ENCODE data around the gene C10orf62. TPM values are rescaled to one million over a fixed set of nuclear protein-coding genes. Genes with fewer than 3 reads are reported as not detected.
A peak's percentile ranks its signal among the peaks of the same experiment; 100 is the strongest.

Gene C10orf62
- total RNA-seq, 1 donor from 2014 or later: 0.34 TPM

DNA sequence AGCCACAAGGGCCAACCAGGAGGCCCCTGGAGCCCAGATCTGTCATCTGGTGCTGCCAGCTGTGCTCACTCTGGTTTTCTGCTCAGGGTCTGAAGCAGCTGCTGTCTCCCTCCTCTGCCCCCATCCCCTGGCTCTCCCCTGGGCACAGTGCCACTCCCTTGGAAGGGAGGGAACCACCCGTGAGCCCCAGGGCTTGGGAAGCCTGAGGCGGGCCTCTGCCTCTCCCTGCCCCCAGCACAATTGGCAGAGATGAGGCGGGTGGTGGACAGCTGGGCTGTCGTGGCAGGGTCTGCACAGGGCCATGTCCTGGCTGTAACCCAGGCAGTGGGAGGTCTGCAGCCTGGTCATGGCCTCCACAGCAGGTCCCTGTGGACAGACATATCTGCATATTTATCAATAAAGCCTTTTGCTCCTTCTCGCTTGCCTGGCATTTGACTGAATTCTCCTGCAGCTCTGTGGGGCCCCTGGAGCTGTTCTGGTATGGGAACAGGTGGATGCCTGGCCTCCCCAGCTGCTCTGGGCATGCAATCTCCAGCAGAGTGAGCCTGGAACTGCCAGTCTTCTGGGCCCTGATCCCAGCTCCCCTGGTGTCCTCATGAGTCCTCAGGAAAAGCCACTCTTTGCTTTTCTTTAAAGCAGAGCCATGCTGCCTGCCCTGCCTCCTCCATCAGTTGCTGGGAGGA is 18.6 kb upstream of the C10orf62 start:
- no peaks in the 10 kb centered on the region for H3K9me3 Mint-ChIP-seq
- TF ChIP-seq, protein P1, sequence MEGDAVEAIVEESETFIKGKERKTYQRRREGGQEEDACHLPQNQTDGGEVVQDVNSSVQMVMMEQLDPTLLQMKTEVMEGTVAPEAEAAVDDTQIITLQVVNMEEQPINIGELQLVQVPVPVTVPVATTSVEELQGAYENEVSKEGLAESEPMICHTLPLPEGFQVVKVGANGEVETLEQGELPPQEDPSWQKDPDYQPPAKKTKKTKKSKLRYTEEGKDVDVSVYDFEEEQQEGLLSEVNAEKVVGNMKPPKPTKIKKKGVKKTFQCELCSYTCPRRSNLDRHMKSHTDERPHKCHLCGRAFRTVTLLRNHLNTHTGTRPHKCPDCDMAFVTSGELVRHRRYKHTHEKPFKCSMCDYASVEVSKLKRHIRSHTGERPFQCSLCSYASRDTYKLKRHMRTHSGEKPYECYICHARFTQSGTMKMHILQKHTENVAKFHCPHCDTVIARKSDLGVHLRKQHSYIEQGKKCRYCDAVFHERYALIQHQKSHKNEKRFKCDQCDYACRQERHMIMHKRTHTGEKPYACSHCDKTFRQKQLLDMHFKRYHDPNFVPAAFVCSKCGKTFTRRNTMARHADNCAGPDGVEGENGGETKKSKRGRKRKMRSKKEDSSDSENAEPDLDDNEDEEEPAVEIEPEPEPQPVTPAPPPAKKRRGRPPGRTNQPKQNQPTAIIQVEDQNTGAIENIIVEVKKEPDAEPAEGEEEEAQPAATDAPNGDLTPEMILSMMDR (conservative IDR thresholded peaks at IDR 0.05): no peak
- no peaks in the 10 kb centered on the region for H3K36me3 Mint-ChIP-seq
- H3K27me3 Mint-ChIP-seq: no peaks in the 10 kb centered on the region
- no peak for DNase-seq (ENCODE audit: extremely low spot score, unreplicated experiment)
- peak overlapping the region; percentile 87 for H3K27ac Mint-ChIP-seq
- no peaks in the 10 kb centered on the region for H3K4me1 Mint-ChIP-seq (ENCODE audit: unreplicated experiment)
- H3K4me3 Mint-ChIP-seq: no peak overlapping the region

DNA sequence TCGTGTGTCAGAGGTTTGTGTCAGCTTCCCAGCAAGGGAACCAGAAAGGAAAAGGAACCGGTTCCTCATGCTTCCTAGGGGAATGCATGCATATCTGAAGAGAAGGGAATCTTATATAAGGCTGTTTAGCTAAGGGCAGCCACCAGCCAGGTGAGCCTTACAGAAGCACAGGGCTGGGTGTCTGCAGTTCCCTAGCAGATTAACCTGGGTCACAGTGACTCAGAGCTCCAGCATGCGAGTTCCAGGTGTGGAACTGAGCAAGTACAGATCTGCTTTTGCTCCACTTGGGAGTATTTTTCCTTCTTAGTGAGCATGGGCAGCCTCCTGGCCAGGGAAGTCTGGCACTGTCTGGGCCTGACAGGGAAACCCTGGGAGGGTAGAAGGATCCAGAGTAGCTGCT is 17.9 kb upstream of the C10orf62 start:
- TF ChIP-seq, protein P1 (conservative IDR thresholded peaks at IDR 0.05): no peak
- Mint-ChIP-seq H3K36me3 (no peaks in the 10 kb centered on the region), H3K4me3 (no peak overlapping the region), H3K9me3 (no peaks in the 10 kb centered on the region), H3K27ac (peak overlapping the region; percentile 87), H3K4me1 (ENCODE audit: unreplicated experiment) (no peaks in the 10 kb centered on the region), H3K27me3 (no peaks in the 10 kb centered on the region)
- DNase-seq (ENCODE audit: extremely low spot score, unreplicated experiment): no peak

DNA sequence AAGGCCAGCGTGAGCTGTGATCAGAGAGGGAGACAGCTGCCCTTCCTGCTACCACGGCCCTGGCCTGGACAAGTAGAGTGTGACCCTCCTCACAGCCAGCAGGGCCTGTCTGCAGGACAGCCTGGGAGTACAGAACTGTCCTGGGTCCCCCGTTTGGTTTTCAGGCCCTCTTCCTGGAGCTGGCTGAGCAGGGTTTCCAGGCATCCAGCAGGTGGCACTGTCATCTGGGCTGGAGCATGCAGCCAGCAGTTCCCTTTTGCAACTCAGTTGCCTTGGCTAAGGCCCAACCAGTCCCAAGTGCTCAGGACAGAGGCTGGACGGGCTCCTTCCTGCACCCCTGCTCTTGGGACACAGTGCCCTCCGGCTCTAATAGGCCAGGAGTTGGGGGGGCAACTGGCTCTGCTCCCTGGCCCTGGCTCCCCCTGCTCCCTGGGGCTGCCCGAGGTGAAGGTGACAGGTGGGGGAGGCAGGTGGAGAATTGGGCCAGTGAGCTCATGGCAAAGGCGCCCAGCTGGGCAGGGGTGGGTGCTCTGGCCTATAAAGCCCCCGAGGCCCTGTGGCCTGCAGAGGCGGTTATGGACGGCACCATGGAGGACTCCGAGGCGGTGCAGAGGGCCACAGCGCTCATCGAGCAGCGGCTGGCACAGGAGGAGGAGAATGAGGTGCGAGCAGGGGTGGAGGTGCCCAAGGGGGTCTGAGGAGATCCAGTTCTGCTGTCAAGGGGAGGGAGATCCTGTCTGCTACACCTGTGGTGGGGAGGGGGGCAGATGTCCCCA is 17.1 kb upstream of the C10orf62 start, which contains the start of gene ANKRD2:
TSS of gene ANKRD2 (plus strand) at position 566 of the 776 bp plus-strand sequence. CDS start at position 576, 10 bp downstream.
- Mint-ChIP-seq H3K27ac (peak within 1 kb of the TSS; percentile 87), H3K9me3 (no peaks in the 10 kb centered on the region), H3K36me3 (no peaks in the 10 kb centered on the region), H3K4me1 (ENCODE audit: unreplicated experiment) (no peaks in the 10 kb centered on the region), H3K4me3 (no peak within 1 kb of the TSS), H3K27me3 (no peaks in the 10 kb centered on the region)
- TF ChIP-seq, protein P1 (conservative IDR thresholded peaks at IDR 0.05): peak; percentile 83
- no peak for DNase-seq (ENCODE audit: extremely low spot score, unreplicated experiment)

DNA sequence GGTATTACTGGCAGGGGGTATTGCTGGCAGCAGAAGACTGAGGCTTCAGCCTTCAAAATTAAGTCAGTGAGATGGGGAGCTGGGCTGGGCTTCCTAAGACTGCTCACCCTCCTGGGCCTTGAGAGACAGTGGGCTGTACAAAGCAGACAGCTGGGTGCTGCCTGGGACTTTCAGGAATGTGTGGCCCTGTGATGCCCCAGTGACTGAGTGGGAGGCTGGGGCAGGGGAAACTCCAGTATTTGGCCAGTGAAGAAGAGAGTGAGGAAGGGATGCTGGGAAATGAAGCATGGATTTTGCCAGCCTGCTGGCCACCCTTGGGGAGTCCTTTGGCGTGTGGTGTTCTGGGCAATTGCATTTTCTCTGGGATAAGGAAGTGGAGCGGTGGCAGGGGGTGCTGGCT is 16.5 kb upstream of the C10orf62 start:
- Mint-ChIP-seq H3K36me3 (no peaks in the 10 kb centered on the region), H3K27ac (no peak overlapping the region), H3K27me3 (no peaks in the 10 kb centered on the region), H3K4me1 (ENCODE audit: unreplicated experiment) (no peaks in the 10 kb centered on the region), H3K9me3 (no peaks in the 10 kb centered on the region), H3K4me3 (no peak overlapping the region)
- TF ChIP-seq, protein P1 (conservative IDR thresholded peaks at IDR 0.05): no peak
- no peak for DNase-seq (ENCODE audit: extremely low spot score, unreplicated experiment)

DNA sequence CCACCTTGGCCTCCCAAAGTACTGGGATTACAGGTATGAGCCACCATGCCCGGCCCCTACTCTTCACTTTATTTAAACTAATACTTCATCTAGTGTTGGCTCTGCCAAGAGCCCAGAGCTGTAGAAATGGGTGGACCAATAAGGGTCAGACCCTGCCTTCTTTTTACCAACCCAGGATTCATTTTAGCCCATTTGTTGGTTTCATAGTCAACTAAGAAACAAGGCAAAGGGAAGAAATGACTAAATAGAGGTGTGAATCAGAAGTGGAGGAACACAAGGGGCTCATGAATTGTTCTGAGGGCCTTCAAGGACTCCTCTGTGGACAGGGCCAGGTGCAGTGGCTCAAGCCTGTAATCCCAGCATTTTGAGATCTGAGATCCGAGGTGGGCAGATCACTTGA is 15.8 kb upstream of the C10orf62 start:
- Mint-ChIP-seq H3K9me3 (no peaks in the 10 kb centered on the region), H3K27me3 (no peaks in the 10 kb centered on the region), H3K36me3 (no peaks in the 10 kb centered on the region), H3K27ac (no peak overlapping the region), H3K4me3 (no peak overlapping the region), H3K4me1 (ENCODE audit: unreplicated experiment) (no peaks in the 10 kb centered on the region)
- TF ChIP-seq, protein P1 (conservative IDR thresholded peaks at IDR 0.05): no peak
- no peak for DNase-seq (ENCODE audit: extremely low spot score, unreplicated experiment)
